Left lobe of liver (tissue), 2 donors: ENCODE data around the gene SOX10. TPM values are rescaled to one million over a fixed set of nuclear protein-coding genes. Genes with fewer than 3 reads are reported as not detected.
A peak's percentile ranks its signal among the peaks of the same experiment; 100 is the strongest.
"Not testable (repeated sequence)": the region's sequence is repeated elsewhere in the genome, so short reads cannot be mapped to it uniquely, and the experiment has no call there.

Source experiments
- ATAC-seq: fragments of 200-7000 bp; cut with Tn5 transposase; one replicate; pipeline ENCODE4 v1.9.1; 2020; ENCODE audit warnings: mild to moderate bottlenecking, moderate library complexity
- DNase-seq: peaks from one replicate; pipeline ENCODE4 v3.0.0-alpha.2; 2020; ENCODE audit warnings: low spot score
- total RNA-seq: library from RNA; stranded (reverse); gene quantifications from one replicate; pipeline ENCODE4 v1.2.1, GENCODE V29; 2021
- donor health status: DM: no; HTN: no; CAD: no; lungs with moderate emphysema.
- donor health status: DM: no; HTN: yes; CAD: no.

The SOX10 gene
- total RNA-seq, 1 donor from 2014 or later = 0.30 TPM

GRCh38 chr22:37967637-37968451 is 16.5 kb downstream of the SOX10 start:
- ATAC-seq (no peak), DNase-seq (no peak)

- ATAC-seq = no peak
- DNase-seq = no peak
Measured at GRCh38 chr22:37967147-37967546, 17.2 kb downstream of the SOX10 start.

GRCh38 chr22:37965940-37966664 is 18.3 kb downstream of the SOX10 start:
- DNase-seq (no peak), ATAC-seq (no peak)

- ATAC-seq (no peak), DNase-seq (no peak)
Measured at GRCh38 chr22:37961062-37961461, 23.3 kb downstream of the SOX10 start.

- ATAC-seq (no peak), DNase-seq (no peak)
Measured at GRCh38 chr22:37959231-37959825, 25.0 kb downstream of the SOX10 start.

GRCh38 chr22:37957232-37957631 is 27.1 kb downstream of the SOX10 start:
- no peak for DNase-seq
- peak; percentile 25 for ATAC-seq

- ATAC-seq = peak; percentile 31
- not testable (repeated sequence) for DNase-seq
Measured at GRCh38 chr22:37955825-37956397, 28.4 kb downstream of the SOX10 start.

- DNase-seq (no peak), ATAC-seq (no peak)
Measured at GRCh38 chr22:37954686-37955085, 29.7 kb downstream of the SOX10 start.

GRCh38 chr22:37953437-37954179 is 30.7 kb downstream of the SOX10 start, which contains the start of the genes C22orf23 and POLR2F:
Gene C22orf23 (minus strand): TSS chr22:37953601. CDS start chr22:37953149, 452 bp downstream.
Gene POLR2F (plus strand): TSS chr22:37953699. CDS start chr22:37953788, 89 bp downstream.
- peak; percentile 89 for ATAC-seq
- DNase-seq = peak; percentile 96

- no peak for DNase-seq
Measured at GRCh38 chr22:37953062-37953436, 31.3 kb downstream of the SOX10 start.

GRCh38 chr22:37952629-37953028 is 31.7 kb downstream of the SOX10 start:
- ATAC-seq = peak; percentile 14
- not testable (repeated sequence) for DNase-seq

More at GRCh38 chr22:37953062-37953436, 31.3 kb downstream of the SOX10 start:
- ATAC-seq = peak; percentile 70

GRCh38 chr22:37951305-37951704 is 33.0 kb downstream of the SOX10 start:
- no peak for DNase-seq
- ATAC-seq = no peak

GRCh38 chr22:37947142-37947795 is 37.1 kb downstream of the SOX10 start:
- DNase-seq, ATAC-seq: not testable (repeated sequence)

GRCh38 chr22:37944423-37944822 is 39.9 kb downstream of the SOX10 start:
- not testable (repeated sequence) for DNase-seq, ATAC-seq

- ATAC-seq = no peak
- DNase-seq = no peak
Measured at GRCh38 chr22:37943825-37944198, 40.5 kb downstream of the SOX10 start.

GRCh38 chr22:37943136-37943824 is 41.1 kb downstream of the SOX10 start:
- ATAC-seq (no peak), DNase-seq (no peak)

GRCh38 chr22:37942133-37942532 is 42.2 kb downstream of the SOX10 start:
- ATAC-seq (no peak), DNase-seq (no peak)

- ATAC-seq (peak; percentile 19), DNase-seq (no peak)
Measured at GRCh38 chr22:37940698-37941376, 43.5 kb downstream of the SOX10 start.
